ENCODE results near the gene SCTR. TPM values are rescaled to one million over a fixed set of nuclear protein-coding genes. Genes with fewer than 3 reads are reported as not detected.

SCTR gene
- total and polyA plus RNA-seq, 2 of the 13 experiments (the other 11 are each of a cell fraction or from before 2014, with no cell fraction given), result not detected

DNA sequence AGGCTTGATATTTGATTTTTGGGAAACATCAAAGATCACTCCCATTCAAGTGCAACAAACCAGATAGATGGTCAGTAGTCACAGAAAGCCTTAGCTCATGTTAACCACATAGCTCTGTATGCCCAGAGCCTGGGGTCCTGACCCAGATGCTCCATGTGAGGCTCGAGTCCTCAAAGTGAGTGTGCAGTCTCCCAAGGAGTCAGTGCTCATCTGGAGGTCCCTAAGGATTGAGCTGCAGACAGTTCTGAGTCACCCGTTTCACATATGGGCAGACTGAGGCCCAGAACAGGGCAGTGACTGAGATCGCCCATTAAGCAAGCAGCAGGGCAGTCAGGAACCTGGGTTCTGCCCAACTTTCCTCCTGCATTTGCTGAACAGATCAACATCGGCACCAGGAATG lies 83.4 kb downstream of the SCTR start (continued):
- TF ChIP-seq, protein P1, sequence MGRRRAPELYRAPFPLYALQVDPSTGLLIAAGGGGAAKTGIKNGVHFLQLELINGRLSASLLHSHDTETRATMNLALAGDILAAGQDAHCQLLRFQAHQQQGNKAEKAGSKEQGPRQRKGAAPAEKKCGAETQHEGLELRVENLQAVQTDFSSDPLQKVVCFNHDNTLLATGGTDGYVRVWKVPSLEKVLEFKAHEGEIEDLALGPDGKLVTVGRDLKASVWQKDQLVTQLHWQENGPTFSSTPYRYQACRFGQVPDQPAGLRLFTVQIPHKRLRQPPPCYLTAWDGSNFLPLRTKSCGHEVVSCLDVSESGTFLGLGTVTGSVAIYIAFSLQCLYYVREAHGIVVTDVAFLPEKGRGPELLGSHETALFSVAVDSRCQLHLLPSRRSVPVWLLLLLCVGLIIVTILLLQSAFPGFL (CRISPR knock-in tag; IDR thresholded peaks at IDR 0.05), result no peak
- TF ChIP-seq ZNF251 (CRISPR knock-in tag; IDR thresholded peaks at IDR 0.05) (no peak), CCAR2 (optimal IDR thresholded peaks at IDR 0.05; ENCODE audit: low read depth, low read length) (no peak), POGZ (CRISPR knock-in tag; IDR thresholded peaks at IDR 0.05) (no peak), ZNF501 (CRISPR knock-in tag; IDR thresholded peaks at IDR 0.05) (no peak), MZF1 (CRISPR knock-in tag; IDR thresholded peaks at IDR 0.05; ENCODE audit: borderline replicate concordance) (no peak), TCF7 (IDR thresholded peaks at IDR 0.05; ENCODE audit: low read depth) (no peak), ZNF556 (CRISPR knock-in tag; IDR thresholded peaks at IDR 0.05; ENCODE audit: borderline replicate concordance) (no peak), ZNF530 (CRISPR knock-in tag; IDR thresholded peaks at IDR 0.05; ENCODE audit: low read depth) (no peak), ZFYVE20 (CRISPR knock-in tag; IDR thresholded peaks at IDR 0.05; ENCODE audit: borderline replicate concordance, low read depth) (no peak), TEAD2 (CRISPR knock-in tag; IDR thresholded peaks at IDR 0.05) (no peak), E2F1 (CRISPR knock-in tag; IDR thresholded peaks at IDR 0.05) (no peak), KLF6 (CRISPR knock-in tag; IDR thresholded peaks at IDR 0.05) (no peak), NAIF1 (CRISPR knock-in tag; IDR thresholded peaks at IDR 0.05; ENCODE audit: borderline replicate concordance) (no peak), PLRG1 (conservative IDR thresholded peaks at IDR 0.05) (no peak), ARNT2 (CRISPR knock-in tag; IDR thresholded peaks at IDR 0.05; ENCODE audit: low read depth) (no peak), TCF7L2 (IDR thresholded peaks at IDR 0.05; ENCODE audit: low read depth, low read length) (no peak)
- TF ChIP-seq, protein P2, sequence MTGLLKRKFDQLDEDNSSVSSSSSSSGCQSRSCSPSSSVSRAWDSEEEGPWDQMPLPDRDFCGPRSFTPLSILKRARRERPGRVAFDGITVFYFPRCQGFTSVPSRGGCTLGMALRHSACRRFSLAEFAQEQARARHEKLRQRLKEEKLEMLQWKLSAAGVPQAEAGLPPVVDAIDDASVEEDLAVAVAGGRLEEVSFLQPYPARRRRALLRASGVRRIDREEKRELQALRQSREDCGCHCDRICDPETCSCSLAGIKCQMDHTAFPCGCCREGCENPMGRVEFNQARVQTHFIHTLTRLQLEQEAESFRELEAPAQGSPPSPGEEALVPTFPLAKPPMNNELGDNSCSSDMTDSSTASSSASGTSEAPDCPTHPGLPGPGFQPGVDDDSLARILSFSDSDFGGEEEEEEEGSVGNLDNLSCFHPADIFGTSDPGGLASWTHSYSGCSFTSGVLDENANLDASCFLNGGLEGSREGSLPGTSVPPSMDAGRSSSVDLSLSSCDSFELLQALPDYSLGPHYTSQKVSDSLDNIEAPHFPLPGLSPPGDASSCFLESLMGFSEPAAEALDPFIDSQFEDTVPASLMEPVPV (CRISPR knock-in tag; IDR thresholded peaks at IDR 0.05), result 0 out of 2 replicates have a peak, but pooled peaks have one; percentile 63
- TF ChIP-seq, protein P3, sequence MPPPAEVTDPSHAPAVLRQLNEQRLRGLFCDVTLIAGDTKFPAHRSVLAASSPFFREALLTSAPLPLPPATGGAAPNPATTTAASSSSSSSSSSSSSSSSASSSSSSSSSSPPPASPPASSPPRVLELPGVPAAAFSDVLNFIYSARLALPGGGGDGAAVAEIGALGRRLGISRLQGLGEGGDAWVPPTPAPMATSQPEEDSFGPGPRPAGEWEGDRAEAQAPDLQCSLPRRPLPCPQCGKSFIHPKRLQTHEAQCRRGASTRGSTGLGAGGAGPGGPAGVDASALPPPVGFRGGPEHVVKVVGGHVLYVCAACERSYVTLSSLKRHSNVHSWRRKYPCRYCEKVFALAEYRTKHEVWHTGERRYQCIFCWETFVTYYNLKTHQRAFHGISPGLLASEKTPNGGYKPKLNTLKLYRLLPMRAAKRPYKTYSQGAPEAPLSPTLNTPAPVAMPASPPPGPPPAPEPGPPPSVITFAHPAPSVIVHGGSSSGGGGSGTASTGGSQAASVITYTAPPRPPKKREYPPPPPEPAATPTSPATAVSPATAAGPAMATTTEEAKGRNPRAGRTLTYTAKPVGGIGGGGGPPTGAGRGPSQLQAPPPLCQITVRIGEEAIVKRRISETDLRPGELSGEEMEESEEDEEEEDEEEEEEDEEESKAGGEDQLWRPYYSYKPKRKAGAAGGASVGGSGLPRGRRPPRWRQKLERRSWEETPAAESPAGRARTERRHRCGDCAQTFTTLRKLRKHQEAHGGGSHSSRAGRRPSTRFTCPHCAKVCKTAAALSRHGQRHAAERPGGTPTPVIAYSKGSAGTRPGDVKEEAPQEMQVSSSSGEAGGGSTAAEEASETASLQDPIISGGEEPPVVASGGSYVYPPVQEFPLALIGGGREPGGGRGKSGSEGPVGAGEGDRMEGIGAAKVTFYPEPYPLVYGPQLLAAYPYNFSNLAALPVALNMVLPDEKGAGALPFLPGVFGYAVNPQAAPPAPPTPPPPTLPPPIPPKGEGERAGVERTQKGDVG (CRISPR knock-in tag; IDR thresholded peaks at IDR 0.05; ENCODE audit: borderline replicate concordance), result no peak
- TF ChIP-seq, protein P4, sequence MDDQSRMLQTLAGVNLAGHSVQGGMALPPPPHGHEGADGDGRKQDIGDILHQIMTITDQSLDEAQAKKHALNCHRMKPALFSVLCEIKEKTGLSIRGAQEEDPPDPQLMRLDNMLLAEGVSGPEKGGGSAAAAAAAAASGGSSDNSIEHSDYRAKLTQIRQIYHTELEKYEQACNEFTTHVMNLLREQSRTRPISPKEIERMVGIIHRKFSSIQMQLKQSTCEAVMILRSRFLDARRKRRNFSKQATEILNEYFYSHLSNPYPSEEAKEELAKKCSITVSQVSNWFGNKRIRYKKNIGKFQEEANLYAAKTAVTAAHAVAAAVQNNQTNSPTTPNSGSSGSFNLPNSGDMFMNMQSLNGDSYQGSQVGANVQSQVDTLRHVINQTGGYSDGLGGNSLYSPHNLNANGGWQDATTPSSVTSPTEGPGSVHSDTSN (CRISPR knock-in tag; IDR thresholded peaks at IDR 0.05; ENCODE audit: borderline replicate concordance), result no peak
